ENCODE results near the gene WSCD1.

DNA sequence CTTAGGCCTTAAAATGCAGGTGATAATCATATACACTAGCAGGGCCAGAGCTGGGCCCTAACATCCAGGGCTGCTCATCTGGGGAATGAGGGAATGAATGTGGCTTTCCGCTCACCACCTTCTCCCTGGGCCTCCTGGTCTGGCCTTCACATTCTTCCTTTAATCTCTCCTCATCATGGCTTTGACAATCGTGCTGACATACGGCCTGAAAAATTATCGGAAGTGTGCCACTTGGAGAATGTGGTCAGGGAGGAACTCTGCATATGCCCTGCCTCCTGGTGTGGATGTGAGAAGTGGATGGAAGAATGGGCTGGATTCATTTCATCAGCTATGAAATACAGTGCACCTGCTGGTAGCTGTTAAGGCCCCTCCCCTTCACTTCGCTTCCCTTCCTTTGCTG is 2.4 kb downstream of the WSCD1 start:
- no peak for TF ChIP-seq MAZ (IDR thresholded peaks at IDR 0.05; ENCODE audit: borderline replicate concordance, low read depth, low read length)
- TF ChIP-seq RCOR1 (IDR thresholded peaks at IDR 0.05; ENCODE audit: insufficient replicate concordance, low read length): no peak
- TF ChIP-seq, protein P1, sequence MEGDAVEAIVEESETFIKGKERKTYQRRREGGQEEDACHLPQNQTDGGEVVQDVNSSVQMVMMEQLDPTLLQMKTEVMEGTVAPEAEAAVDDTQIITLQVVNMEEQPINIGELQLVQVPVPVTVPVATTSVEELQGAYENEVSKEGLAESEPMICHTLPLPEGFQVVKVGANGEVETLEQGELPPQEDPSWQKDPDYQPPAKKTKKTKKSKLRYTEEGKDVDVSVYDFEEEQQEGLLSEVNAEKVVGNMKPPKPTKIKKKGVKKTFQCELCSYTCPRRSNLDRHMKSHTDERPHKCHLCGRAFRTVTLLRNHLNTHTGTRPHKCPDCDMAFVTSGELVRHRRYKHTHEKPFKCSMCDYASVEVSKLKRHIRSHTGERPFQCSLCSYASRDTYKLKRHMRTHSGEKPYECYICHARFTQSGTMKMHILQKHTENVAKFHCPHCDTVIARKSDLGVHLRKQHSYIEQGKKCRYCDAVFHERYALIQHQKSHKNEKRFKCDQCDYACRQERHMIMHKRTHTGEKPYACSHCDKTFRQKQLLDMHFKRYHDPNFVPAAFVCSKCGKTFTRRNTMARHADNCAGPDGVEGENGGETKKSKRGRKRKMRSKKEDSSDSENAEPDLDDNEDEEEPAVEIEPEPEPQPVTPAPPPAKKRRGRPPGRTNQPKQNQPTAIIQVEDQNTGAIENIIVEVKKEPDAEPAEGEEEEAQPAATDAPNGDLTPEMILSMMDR (conservative IDR thresholded peaks at IDR 0.05; ENCODE audit: low read depth, low read length): no peak
- no peak for TF ChIP-seq POLR2A (IDR thresholded peaks at IDR 0.05; ENCODE audit: low read depth, low read length)
- TF ChIP-seq, protein P2, sequence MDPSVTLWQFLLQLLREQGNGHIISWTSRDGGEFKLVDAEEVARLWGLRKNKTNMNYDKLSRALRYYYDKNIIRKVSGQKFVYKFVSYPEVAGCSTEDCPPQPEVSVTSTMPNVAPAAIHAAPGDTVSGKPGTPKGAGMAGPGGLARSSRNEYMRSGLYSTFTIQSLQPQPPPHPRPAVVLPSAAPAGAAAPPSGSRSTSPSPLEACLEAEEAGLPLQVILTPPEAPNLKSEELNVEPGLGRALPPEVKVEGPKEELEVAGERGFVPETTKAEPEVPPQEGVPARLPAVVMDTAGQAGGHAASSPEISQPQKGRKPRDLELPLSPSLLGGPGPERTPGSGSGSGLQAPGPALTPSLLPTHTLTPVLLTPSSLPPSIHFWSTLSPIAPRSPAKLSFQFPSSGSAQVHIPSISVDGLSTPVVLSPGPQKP (IDR thresholded peaks at IDR 0.05; ENCODE audit: borderline replicate concordance, low read depth, low read length): no peak
- no peak for TF ChIP-seq RAD21 (IDR thresholded peaks at IDR 0.05; ENCODE audit: low read length)
- TF ChIP-seq CEBPB (IDR thresholded peaks at IDR 0.05; ENCODE audit: low read depth, low read length): no peak
- TF ChIP-seq, protein P3, sequence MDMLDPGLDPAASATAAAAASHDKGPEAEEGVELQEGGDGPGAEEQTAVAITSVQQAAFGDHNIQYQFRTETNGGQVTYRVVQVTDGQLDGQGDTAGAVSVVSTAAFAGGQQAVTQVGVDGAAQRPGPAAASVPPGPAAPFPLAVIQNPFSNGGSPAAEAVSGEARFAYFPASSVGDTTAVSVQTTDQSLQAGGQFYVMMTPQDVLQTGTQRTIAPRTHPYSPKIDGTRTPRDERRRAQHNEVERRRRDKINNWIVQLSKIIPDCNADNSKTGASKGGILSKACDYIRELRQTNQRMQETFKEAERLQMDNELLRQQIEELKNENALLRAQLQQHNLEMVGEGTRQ (IDR thresholded peaks at IDR 0.05; ENCODE audit: low read depth, low read length): no peak
- TF ChIP-seq CHD1 (IDR thresholded peaks at IDR 0.05; ENCODE audit: low read depth, low read length): no peak

Data from IMR-90 (cell line).